Endothelial cell of umbilical vein (primary cell): ENCODE results near the gene MED12L.

Experiments
- CTCF ChIP-seq, 2 donors: IDR thresholded peaks; 1 replicate in 1 of 2; 2 replicates in 1 of 2; pipeline ENCODE4 v1.5.1; 2011; ENCODE audit warnings: low read length in 2 of 2, mild to moderate bottlenecking in 2 of 2, moderate library complexity in 2 of 2, control low read depth in 1 of 2, inconsistent platforms in 1 of 2, low read depth in 1 of 2; ENCODE audit not compliant: insufficient read depth in 1 of 2; ENCODE audit errors: extremely low read depth in 1 of 2
- JUN ChIP-seq: IDR thresholded peaks from 2 replicates; pipeline ENCODE4 v1.6.1; 2011; ENCODE audit warnings: borderline replicate concordance, low read depth; ENCODE audit not compliant: insufficient read length, insufficient read depth
- POLR2A ChIP-seq: IDR thresholded peaks from 2 replicates; pipeline ENCODE4 v1.6.1; 2012; ENCODE audit warnings: low read depth, mild to moderate bottlenecking, control low read depth, low read length
- POLR2AphosphoS5 ChIP-seq: IDR thresholded peaks from 2 replicates; pipeline ENCODE4 v1.6.1; 2012; ENCODE audit warnings: low read depth, mild to moderate bottlenecking, control low read depth, low read length, moderate library complexity; ENCODE audit not compliant: insufficient read depth

- no peak for TF ChIP-seq CTCF (IDR thresholded peaks at IDR 0.05; ENCODE audit: extremely low read depth in 1 of 2, insufficient read depth in 1 of 2, low read depth in 1 of 2, low read length in 2 of 2)
- TF ChIP-seq POLR2A: no peak
- no peak for TF ChIP-seq JUN
- no peak for TF ChIP-seq POLR2AphosphoS5
These were observed 265.2 kb downstream of the MED12L start for GRCh38 chr3:151350656-151351055.
